ENCODE data around the gene EPHA5.
A peak's percentile ranks its signal among the peaks of the same experiment; 100 is the strongest.

The EPHA5 gene

GRCh38 chr4:65670331-65671031 is at the start of gene EPHA5:
Gene EPHA5, minus strand, starts transcription at chr4:65670489. Its CDS starts 747 bp downstream, at chr4:65669742.
- peak; percentile 35 for FAIRE-seq
- DNase-seq (ENCODE audit: low spot score), result peak; percentile 75

GRCh38 chr4:65719635-65720034 is 49.3 kb upstream of the EPHA5 start:
- DNase-seq (ENCODE audit: low spot score), result no peak
- no peak for FAIRE-seq

DNA sequence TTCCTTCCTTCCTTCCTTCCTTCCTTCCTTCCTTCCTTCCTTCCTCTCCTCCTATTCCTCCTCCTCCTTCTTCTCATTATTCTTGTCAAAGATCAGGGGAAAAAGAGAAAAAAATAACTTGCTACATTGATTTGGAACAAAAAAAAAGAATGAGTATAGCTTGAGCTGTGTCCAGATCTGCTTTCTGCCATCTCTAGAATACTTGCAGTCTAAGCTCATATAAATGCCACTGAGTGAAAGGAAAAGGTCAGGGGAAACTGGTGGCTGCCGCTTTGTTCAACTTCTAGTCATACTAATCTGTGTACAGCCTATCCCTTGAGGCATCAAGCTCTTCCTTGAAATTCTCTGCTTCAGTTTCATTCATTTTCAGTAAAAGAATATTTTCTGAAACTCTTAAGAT is 28.3 kb upstream of the EPHA5 start:
- no peak for FAIRE-seq
- no peak for DNase-seq (ENCODE audit: low spot score)

- no peak for DNase-seq (ENCODE audit: low spot score)
- no peak for FAIRE-seq
Observed at GRCh38 chr4:65696436-65696835, 26.1 kb upstream of the EPHA5 start.

- FAIRE-seq (no peak), DNase-seq (ENCODE audit: low spot score) (no peak)
Observed at GRCh38 chr4:65671372-65671771, 1.1 kb upstream of the EPHA5 start.

DNA sequence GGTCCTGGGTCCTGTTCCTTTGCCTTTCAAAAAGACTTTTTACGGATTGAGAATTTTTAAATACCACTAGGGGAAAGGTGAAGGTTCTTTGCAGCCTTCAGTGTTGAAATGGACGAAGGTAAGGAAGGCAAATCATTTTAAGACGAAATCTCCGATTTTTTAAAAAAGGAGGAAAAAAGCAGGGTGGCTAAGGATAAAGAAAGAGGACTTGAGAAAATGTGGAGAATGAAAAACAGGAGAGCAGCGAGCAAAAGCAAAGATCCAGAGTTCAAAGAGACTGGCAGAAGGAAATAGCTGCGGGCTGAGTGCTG is 314 bp downstream of the EPHA5 start:
- DNase-seq (ENCODE audit: low spot score) (no peak), FAIRE-seq (no peak)

DNA sequence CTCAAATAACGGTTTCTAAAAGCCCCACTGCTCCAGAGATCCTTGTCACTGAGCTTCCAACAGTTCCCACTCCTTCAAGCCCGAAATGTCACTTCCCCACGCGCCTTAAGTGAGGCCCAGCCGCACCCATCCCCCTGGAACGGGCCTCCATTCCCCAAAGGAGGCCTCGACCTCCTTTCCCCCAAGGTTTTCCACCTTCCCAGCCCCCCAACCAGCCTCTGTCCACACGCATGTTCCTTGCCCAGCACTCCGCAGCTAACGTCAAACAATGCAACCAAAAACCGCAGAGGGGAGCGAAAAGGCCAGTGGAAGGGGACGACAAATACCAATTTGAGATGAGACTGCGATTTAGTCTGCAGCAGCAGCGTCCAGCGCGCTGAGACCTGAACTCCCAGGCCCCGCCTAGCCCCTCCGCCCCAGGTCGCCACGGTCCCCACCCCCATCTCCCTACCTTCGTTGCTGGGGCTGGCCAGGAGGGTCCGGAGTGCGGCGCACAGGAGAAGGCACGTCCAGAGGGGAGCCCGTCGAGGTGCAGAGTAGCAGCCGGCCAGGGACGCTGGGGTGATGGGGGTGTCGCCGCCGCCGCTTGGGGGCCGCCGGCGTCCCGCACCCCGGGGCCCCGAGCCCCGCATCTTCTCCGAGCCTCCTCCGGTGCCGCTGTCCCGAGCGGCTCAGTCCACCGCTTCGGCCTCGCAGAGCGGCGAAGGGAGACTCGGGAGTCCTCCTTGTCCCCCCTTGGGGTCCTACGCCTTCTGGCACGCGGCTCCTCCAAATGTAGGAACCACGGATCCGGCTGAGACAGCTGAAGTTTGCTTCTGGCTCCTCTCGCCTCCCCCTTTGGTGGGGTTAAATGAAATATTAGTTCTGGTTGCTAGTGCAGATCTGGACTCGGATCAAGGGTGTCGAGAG is 924 bp downstream of the EPHA5 start:
- DNase-seq (ENCODE audit: low spot score) (no peak), FAIRE-seq (no peak)

- FAIRE-seq (no peak), DNase-seq (ENCODE audit: low spot score) (no peak)
Observed at GRCh38 chr4:65668201-65669089, 1.8 kb downstream of the EPHA5 start.

DNA sequence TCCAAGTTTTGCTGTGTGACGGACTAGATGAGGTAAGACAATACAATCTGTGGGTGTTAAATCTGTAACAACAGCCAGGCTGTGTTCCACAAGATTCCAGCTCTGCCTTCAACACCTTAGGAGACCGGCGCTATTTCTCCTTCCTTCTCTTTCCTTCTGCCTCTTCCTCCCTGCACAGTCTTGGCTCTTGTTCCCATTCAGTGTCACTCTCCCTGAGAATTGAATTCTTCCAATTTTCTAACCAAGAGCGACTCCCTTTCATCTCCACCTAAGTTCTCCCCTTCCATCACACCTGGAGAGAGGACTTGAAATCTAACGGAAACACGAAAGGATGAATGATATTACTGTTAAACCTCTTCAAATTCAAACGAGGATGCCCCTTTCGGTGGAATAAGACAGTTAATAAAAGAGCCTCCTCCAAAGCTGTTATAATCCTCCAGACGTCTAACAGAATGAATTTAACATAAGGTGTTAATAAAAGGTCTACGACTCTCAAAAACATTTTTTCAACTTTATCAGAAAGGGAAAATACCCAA is 2.7 kb downstream of the EPHA5 start:
- DNase-seq (ENCODE audit: low spot score) (no peak), FAIRE-seq (no peak)

GRCh38 chr4:65665771-65666523 is 4.3 kb downstream of the EPHA5 start:
- no peak for FAIRE-seq
- DNase-seq (ENCODE audit: low spot score), result peak; percentile 7

DNA sequence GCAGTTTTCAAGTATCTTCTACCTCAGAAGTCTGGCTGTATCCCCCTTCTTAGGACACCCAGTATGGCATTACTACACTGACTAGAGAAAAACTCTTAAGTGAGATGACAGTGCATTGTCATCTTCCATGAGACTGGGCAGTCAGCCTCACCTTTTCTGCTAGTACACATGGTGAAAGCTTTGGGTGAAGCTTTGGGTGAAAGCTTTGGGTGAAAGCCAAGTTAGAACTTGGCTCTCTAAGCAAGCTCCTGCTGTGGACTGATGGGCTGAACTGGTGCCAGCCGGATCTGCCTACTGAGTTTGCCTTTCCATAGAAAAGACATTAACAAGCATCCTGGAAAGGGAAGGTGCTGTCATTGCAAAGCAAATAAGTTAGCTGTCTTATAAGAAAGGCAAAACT is 8.8 kb downstream of the EPHA5 start:
- DNase-seq (ENCODE audit: low spot score) (no peak), FAIRE-seq (no peak)

GRCh38 chr4:65658117-65658516 is 12.2 kb downstream of the EPHA5 start:
- FAIRE-seq, result no peak
- DNase-seq (ENCODE audit: low spot score), result no peak

DNA sequence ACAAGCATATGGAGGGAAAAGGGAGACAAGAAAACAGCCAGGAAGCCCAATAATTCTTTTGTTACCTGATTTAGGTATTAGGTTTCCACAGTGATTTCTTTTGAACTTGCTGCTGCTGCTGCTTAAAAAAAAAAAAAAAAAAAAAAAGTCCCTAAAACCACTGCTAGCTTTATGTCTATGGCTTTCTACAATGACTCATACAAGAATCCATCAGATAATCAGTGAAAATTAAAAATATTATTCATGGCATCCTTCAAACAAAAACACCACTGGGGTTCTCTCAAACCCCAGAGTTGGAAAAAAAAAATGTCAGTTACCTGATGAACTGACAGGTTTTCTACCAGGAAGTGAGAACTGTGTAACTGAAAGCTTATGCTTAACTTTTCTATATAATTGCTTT is 14.3 kb downstream of the EPHA5 start:
- DNase-seq (ENCODE audit: low spot score) (no peak), FAIRE-seq (no peak)

GRCh38 chr4:65654976-65655375 is 15.3 kb downstream of the EPHA5 start:
- no peak for DNase-seq (ENCODE audit: low spot score)
- FAIRE-seq, result no peak

DNA sequence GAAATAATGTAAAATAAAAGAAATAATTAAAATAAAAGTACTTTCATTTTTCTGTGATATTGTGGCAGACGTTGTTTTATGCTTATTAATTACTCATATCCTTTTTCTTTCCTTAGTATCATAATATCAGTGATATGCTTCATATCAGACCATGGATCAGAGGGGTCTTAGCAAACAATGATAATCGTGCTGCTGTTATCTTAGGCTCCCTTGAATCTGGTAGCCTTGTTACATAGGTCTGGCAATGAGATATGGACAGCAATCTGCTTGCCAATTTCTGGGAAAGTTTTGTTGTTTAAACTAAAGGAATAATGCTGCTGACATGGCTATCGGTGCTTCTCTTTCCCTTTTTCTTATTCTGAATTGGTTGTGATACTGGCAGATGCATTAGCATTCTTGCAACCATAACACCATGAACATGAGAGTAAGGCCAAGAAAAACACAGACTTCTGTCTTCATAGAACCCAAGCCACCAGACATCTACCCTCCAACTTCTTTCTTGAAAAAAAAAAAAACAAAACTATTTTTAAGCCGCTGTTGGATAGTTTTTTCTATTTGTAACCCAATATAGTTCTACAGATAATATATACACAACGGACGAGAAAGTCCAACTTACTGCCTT is 16.4 kb downstream of the EPHA5 start:
- FAIRE-seq, result no peak

DNA sequence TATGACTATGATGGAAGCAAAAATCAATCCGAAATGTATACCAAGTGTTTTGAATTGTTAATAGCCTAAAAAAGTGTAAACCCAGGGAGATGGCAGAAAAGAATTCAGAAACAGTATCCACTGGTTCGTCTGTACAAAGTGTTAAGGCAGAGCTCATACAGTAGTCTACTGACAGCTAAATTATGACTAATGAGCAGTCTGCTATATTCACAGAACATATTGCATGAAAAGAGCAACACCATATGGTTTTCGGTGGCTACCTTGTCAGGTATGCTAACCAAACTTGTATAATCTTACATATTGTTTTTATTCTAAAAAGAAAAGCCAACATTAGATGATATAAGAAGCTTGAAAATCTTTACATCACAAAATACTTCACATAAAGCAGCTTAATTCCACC is 18.5 kb downstream of the EPHA5 start:
- no peak for DNase-seq (ENCODE audit: low spot score)
- FAIRE-seq, result no peak

More for the DNA sequence above, 16.4 kb downstream of the EPHA5 start:
- no peak for DNase-seq (ENCODE audit: low spot score)

DNA sequence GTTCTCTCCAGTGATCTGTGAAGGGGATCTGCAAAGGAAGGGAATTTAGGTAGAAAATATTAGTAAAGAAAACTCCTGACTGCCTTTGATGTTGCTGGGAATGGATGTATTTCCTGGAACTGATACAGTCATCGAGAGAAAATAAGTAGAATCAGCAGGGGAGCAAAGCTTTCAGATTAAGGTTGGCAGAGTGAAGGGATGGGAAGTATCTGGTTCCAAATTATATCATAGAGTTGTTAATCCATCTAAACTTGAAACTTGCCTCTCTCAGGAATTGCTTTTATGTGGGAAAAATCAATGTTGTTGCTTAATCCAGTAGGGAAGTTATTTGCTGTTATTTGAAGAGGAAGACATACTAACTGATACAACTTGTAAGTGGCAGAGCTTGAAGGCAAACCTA is 19.3 kb downstream of the EPHA5 start:
- FAIRE-seq (no peak), DNase-seq (ENCODE audit: low spot score) (no peak)

GRCh38 chr4:65646136-65646535 is 24.2 kb downstream of the EPHA5 start:
- no peak for FAIRE-seq

GRCh38 chr4:65645185-65645584 is 25.1 kb downstream of the EPHA5 start:
- FAIRE-seq (no peak), DNase-seq (ENCODE audit: low spot score) (no peak)

More at GRCh38 chr4:65646136-65646535, 24.2 kb downstream of the EPHA5 start:
- no peak for DNase-seq (ENCODE audit: low spot score)

Data from RCC 7860 (cell line).